OCI-LY3 (cell line): ENCODE results near the gene HINT3.

Experiments used
- EZH2phosphoT487 ChIP-seq: fragments of 200-600 bp; shearing (Covaris generic); IDR thresholded peaks from 2 replicates; pipeline ENCODE4 v1.6.1; 2018; ENCODE audit warnings: antibody characterized with exemption, mixed run types, low read depth
- TF ChIP-seq, protein P1 (sequence below): fragments of 200-600, 300-600 bp; sonication (generic); IDR thresholded peaks from 2 replicates; pipeline ENCODE4 v1.5.1; 2014; ENCODE audit warnings: antibody characterized with exemption, low read length, low read depth

DNA sequence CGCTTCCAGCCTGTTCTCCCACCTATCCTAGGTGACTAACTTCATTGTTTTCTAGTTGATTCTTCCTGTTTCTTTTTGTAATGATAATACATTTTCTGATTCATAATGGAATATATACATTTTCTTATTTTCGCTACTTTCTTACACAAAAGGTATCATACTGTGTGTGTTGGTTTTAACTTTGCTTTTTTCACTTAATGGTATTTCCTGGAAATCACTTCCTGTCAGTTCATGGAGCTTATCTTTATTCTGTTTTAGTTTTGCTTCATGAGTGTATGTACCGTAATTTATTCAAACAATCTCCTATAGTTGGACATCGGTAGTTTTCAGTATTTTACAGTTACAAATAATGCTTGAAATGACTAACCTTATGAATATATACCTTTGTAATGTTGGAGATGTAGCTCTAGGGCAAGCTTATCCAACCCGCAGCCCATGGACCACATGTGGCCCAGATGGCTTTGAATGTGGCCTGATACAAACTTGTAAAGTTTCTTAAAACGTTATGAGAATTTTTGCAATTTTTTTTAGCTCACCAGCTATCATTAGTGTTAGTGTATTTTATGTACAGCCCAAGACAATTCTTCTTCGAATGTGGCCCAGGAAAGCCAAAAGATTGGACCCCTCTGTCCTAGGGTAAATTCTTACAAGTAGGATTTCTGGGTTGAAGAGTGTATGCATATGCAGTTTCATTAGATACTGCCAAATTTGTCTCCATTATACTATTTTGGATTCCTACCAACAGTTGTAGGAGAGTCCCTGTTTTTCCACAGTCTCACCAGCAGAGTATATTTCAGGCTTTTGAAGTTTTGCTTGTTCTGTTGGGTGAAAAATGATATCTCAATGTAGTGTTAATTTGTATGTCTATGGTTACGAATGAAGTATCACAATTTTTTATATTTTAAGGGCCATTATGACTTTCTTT, 46.4 kb downstream of the HINT3 start:
- no peak for TF ChIP-seq EZH2phosphoT487
- TF ChIP-seq, protein P1, sequence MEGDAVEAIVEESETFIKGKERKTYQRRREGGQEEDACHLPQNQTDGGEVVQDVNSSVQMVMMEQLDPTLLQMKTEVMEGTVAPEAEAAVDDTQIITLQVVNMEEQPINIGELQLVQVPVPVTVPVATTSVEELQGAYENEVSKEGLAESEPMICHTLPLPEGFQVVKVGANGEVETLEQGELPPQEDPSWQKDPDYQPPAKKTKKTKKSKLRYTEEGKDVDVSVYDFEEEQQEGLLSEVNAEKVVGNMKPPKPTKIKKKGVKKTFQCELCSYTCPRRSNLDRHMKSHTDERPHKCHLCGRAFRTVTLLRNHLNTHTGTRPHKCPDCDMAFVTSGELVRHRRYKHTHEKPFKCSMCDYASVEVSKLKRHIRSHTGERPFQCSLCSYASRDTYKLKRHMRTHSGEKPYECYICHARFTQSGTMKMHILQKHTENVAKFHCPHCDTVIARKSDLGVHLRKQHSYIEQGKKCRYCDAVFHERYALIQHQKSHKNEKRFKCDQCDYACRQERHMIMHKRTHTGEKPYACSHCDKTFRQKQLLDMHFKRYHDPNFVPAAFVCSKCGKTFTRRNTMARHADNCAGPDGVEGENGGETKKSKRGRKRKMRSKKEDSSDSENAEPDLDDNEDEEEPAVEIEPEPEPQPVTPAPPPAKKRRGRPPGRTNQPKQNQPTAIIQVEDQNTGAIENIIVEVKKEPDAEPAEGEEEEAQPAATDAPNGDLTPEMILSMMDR, result no peak
